ENCODE data around the gene C2orf15.

The C2orf15 gene

GRCh38 chr2:99154643-99155536 lies 13.4 kb downstream of the C2orf15 start, which contains the start of the genes LIPT1 and TSGA10 (continued):
- TF ChIP-seq ZNF549 (tag by site-specific recombination; IDR thresholded peaks at IDR 0.05): no peak
- no peak for TF ChIP-seq ZSCAN5A (tag by site-specific recombination; IDR thresholded peaks at IDR 0.05)
- peak; percentile 76; the same call in 1 of the 2 replicates for TF ChIP-seq TRIM28 (IDR thresholded peaks at IDR 0.05; ENCODE audit: borderline replicate concordance, low read length)
- TF ChIP-seq ZNF24 (tag by site-specific recombination; IDR thresholded peaks at IDR 0.05): peak; percentile 57
- TF ChIP-seq ZNF274 (IDR thresholded peaks at IDR 0.05; ENCODE audit: low read length): no peak
- TF ChIP-seq ZNF274 (tag by site-specific recombination; IDR thresholded peaks at IDR 0.05; ENCODE audit: borderline replicate concordance): no peak
- TF ChIP-seq ZNF398 (tag by site-specific recombination; IDR thresholded peaks at IDR 0.05): no peak
- peak; percentile 57; the same call in 1 of the 2 replicates for TF ChIP-seq GLI4 (tag by site-specific recombination; IDR thresholded peaks at IDR 0.05)
- TF ChIP-seq ZNF354C (tag by site-specific recombination; IDR thresholded peaks at IDR 0.05; ENCODE audit: borderline replicate concordance, low read depth): no peak
- no peak for TF ChIP-seq SETDB1 (IDR thresholded peaks at IDR 0.05; ENCODE audit: insufficient read length, low read length)
- TF ChIP-seq ZNF16 (tag by site-specific recombination; IDR thresholded peaks at IDR 0.05; ENCODE audit: low read depth): no peak
- no peak for TF ChIP-seq ZNF266 (tag by site-specific recombination; IDR thresholded peaks at IDR 0.05; ENCODE audit: low read depth)
- peak; percentile 74 for TF ChIP-seq ZNF518A (tag by site-specific recombination; conservative IDR thresholded peaks at IDR 0.05; ENCODE audit: low read depth)
- TF ChIP-seq ZNF843 (tag by site-specific recombination; IDR thresholded peaks at IDR 0.05): 0 out of 2 replicates have a peak, but pooled peaks have one; percentile 39
- TF ChIP-seq REST (tag by site-specific recombination; IDR thresholded peaks at IDR 0.05): no peak
- TF ChIP-seq ZNF211 (tag by site-specific recombination; IDR thresholded peaks at IDR 0.05; ENCODE audit: low read depth): no peak
- no peak for TF ChIP-seq ZNF510 (tag by site-specific recombination; IDR thresholded peaks at IDR 0.05; ENCODE audit: insufficient replicate concordance)
- TF ChIP-seq KLF7 (tag by site-specific recombination; IDR thresholded peaks at IDR 0.05; ENCODE audit: borderline replicate concordance): no peak
- TF ChIP-seq PRDM6 (tag by site-specific recombination; IDR thresholded peaks at IDR 0.05): no peak
- TF ChIP-seq HOXC10 (CRISPR knock-in tag; IDR thresholded peaks at IDR 0.05): 0 out of 2 replicates have a peak, but pooled peaks have one; percentile 6
- no peak for TF ChIP-seq ZNF140 (tag by site-specific recombination; IDR thresholded peaks at IDR 0.05)
- TF ChIP-seq ZNF221 (tag by site-specific recombination; IDR thresholded peaks at IDR 0.05; ENCODE audit: borderline replicate concordance): no peak
- no peak for TF ChIP-seq ZNF132 (tag by site-specific recombination; IDR thresholded peaks at IDR 0.05; ENCODE audit: borderline replicate concordance)
- no peak for TF ChIP-seq ZNF624 (tag by site-specific recombination; IDR thresholded peaks at IDR 0.05)
- peak; percentile 97 for TF ChIP-seq ZEB2 (tag by site-specific recombination; IDR thresholded peaks at IDR 0.05)
